Activated naive CD4-positive, alpha-beta T cell treated with anti-CD3 and anti-CD28 coated beads for 36 hours (primary cell): Measurements from ENCODE around the gene TGM6. TPM values are rescaled to one million over a fixed set of nuclear protein-coding genes. Genes with fewer than 3 reads are reported as not detected.
A peak's percentile ranks its signal among the peaks of the same experiment; 100 is the strongest.

ENCODE experiments used
- CTCF ChIA-PET: fragments of 350-600 bp; sonication (Branson Sonifier 250); formaldehyde crosslinking; loops from one replicate; lab custom pipeline; 2021; ENCODE audit warnings: antibody characterized with exemption; lab: Charles Lee
- DNase-seq: peaks from one replicate; pipeline ENCODE4 v3.0.0-alpha.2; 2020
- H3K27ac Mint-ChIP-seq: one replicate; pipeline ENCODE4 v1.8.0; 2021; ENCODE audit warnings: mild to moderate bottlenecking, mixed read lengths
- H3K27me3 Mint-ChIP-seq: one replicate; pipeline ENCODE4 v1.8.0; 2021; ENCODE audit warnings: low read depth, mixed read lengths
- H3K36me3 Mint-ChIP-seq: one replicate; pipeline ENCODE4 v1.8.0; 2021; ENCODE audit warnings: low read depth, mixed read lengths
- H3K4me1 Mint-ChIP-seq: one replicate; pipeline ENCODE4 v1.8.0; 2021; ENCODE audit warnings: low read depth, mixed read lengths
- H3K4me3 Mint-ChIP-seq: one replicate; pipeline ENCODE4 v1.8.0; 2021; ENCODE audit warnings: mild to moderate bottlenecking, moderate library complexity, mixed read lengths
- H3K9me3 Mint-ChIP-seq: one replicate; pipeline ENCODE4 v1.8.0; 2021; ENCODE audit warnings: mixed read lengths
- intact Hi-C: fragments of 100-400 bp; cut with micrococcal nuclease; formaldehyde crosslinking; loops from one replicate; pipeline ENCODE4 v1.15.1; 2023
- total RNA-seq, 2 experiments: library from RNA; stranded (reverse); gene quantifications; one replicate each; pipeline ENCODE4 v1.2.3, GENCODE V29; 2021

The TGM6 gene
- total RNA-seq, 2 experiments from 2014 or later: not detected

DNA sequence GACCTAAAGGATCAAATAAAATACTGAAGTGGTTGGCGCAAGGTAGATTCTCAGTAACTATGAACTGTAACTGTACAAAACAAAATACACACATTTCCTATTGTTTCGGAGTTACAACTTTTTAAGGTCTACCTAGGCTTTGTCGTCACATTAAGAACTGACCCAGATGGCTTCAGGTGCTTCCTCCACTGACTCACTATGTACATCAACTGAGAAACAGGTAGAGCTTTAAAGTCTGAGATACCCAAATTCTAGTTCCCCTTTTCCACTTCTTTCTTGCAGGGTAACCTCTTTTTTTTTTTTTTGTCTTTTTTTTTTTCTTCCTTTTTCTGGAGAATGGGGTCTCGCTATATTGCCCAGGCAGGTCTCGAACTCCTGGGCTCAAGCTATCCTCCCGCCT is 84.4 kb downstream of the TGM6 start:
- intact Hi-C loops: no loop called here
- CTCF ChIA-PET: no interaction called here
- Mint-ChIP-seq H3K36me3 (peaks cover 91% of the 10 kb centered on the region), H3K4me3 (no peak overlapping the region), H3K27me3 (no peaks in the 10 kb centered on the region), H3K9me3 (no peaks in the 10 kb centered on the region), H3K4me1 (peaks cover 50% of the 10 kb centered on the region), H3K27ac (no peak overlapping the region)
- DNase-seq: no peak

DNA sequence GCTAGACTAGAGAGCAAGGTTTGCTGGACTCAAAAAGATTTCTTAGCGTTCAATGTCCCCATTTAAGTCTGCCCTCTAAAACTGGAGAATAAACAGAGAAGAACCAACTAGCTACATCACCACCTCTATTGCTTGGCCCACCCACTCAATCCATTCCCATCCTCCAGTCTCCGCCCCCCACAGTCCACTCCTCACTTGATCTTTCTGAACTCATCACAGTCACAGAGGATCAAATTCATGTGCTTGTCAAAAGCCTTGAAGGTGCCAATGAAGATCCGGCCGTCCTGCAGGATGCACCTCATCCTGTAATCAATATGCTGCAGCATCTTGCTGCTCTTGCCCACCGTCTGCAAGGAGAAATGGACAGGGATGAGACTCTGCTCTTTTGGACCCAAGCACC is 86.7 kb downstream of the TGM6 start:
- Mint-ChIP-seq H3K4me3 (peak overlapping the region; percentile 10), H3K9me3 (no peaks in the 10 kb centered on the region), H3K36me3 (peaks cover 74% of the 10 kb centered on the region), H3K4me1 (peaks cover 65% of the 10 kb centered on the region), H3K27ac (peak overlapping the region; percentile 100), H3K27me3 (no peaks in the 10 kb centered on the region)
- CTCF ChIA-PET: interaction anchor here (1.1 to 3.0 kb wide), 5 partner anchors 11 to 117 kb away, joined by 4 to 16 read pairs (median 5); no protein-coding TSS in a partner anchor
- intact Hi-C loops: no loop called here
- DNase-seq: no peak

DNA sequence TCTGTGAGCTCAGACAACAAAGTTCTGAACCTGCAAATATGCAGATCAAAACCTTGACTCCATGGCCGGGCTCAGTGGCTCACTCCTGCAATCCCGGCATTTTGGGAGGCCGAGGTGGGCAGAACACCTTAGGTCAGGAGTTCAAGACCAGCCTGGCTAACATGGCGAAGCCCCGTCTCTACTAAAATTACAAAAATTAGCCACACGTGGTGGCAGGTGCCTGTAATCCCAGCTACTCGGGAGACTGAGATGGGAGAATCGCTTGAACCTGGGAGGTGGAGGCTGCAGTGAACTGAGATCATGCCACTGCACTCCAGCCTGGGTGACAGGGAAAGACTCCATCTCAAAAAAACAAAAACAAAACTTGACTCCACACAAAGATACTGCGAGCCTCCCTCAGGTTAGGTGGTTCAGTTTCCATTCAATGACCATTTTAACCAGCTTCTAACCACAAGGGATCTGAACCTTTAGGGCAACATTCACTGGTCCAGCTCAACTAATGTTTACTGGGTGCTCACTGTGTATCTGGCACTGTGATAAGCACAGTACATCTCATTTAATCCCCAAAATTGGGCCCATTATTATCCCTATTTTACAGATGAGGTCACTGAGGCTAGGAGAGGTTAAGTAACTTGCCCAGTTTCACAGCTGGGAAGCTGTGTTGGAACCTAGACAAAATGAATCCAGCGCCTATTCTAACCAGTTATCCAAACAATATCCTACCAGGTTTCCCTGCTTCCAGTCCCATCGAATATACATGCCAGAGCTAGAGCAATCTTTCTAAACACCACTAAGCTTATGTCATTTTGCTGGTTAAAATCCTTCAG is 88.1 kb downstream of the TGM6 start:
- Mint-ChIP-seq H3K27me3 (no peaks in the 10 kb centered on the region), H3K27ac (peak overlapping the region; percentile 100), H3K9me3 (no peaks in the 10 kb centered on the region), H3K36me3 (peaks cover 62% of the 10 kb centered on the region), H3K4me3 (peak overlapping the region; percentile 99), H3K4me1 (peaks cover 59% of the 10 kb centered on the region)
- intact Hi-C loops: no loop called here
- CTCF ChIA-PET: interaction anchor here (0.9 to 3.0 kb wide), 6 partner anchors 9 to 53 kb away, joined by 3 to 16 read pairs (median 6); no protein-coding TSS in a partner anchor
- DNase-seq: no peak

DNA sequence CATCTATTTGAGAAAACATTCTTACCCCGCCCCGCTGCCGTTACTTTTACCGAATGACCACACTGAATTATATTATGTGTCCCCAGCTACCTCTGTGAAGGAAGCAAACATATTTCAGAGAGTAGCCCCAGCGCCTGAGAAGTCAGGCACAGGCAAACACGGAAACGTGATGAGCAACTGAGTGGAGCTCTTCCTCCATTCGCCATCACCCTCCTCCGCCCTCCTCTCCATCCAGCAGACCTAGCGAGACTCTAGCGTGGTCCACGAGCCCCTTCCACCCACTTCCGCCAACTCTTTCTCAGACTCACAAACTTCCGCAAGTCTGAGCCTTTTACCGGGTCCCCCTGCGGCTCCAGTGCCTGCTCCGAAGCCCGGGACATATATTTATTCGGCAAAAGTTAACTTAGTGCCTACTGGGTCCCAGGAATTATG is 89.3 kb downstream of the TGM6 start:
- intact Hi-C loops: loop anchor here (1.0 to 5.0 kb wide), 8 partner anchors 15 to 368 kb away; partner anchors contain the start of genes IDH3B, NOP56 and ZNF343
- no peaks in the 10 kb centered on the region for H3K9me3 Mint-ChIP-seq
- DNase-seq: peak; percentile 70
- CTCF ChIA-PET: interaction anchor here (1.1 to 2.7 kb wide), 5 partner anchors 10 to 54 kb away, joined by 4 to 11 read pairs (median 5); no protein-coding TSS in a partner anchor
- H3K4me1 Mint-ChIP-seq: peaks cover 54% of the 10 kb centered on the region
- peaks cover 50% of the 10 kb centered on the region for H3K36me3 Mint-ChIP-seq
- H3K4me3 Mint-ChIP-seq: peak overlapping the region; percentile 99
- H3K27ac Mint-ChIP-seq: peak overlapping the region; percentile 100
- H3K27me3 Mint-ChIP-seq: no peaks in the 10 kb centered on the region

DNA sequence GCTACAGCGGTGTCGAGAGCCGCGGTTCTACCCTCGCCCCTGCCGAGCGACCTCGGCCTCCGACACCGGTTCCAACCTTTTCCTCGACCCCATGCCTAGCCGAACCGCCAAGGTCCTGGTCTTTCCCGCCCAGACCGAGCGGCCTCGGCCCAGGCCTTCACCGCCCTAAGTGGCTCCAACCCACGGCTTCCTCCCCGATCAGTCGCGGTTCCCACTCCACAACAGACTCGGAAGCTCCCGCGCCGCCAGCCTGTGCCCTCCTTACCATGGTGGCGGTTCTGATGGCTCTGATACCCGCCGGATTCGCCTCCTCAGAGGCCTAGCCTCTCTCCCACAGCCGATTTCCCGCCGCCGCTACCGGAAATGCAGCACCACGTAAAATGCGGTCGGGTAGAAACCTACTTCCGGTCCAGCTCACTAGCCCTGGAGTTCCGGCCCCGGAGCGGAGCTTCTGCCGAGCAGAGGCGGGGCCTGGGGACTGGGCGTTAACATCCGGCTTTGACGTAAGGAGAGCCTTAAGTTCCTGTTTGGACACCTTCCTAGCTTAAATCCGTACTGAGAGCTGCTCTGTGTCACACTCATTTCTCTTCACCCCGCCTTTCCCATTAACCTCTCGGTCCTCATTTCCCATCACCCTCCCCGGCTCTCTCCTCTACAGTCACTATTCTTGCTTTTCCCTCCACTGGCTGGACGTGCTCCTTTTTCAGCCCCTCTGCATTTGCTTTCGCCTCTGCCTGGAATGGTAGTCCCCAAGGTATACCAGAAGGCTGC is 89.9 kb downstream of the TGM6 start, which contains the start of gene SNRPB:
SNRPB (minus strand) TSS at position 367 of the 771 bp plus-strand sequence; CDS start at position 268, 99 bp downstream.
- H3K4me1 Mint-ChIP-seq: peaks cover 52% of the 10 kb centered on the region
- peak within 1 kb of the TSS; percentile 99 for H3K4me3 Mint-ChIP-seq
- intact Hi-C loops: loop anchor here (1.0 to 5.0 kb wide), 8 partner anchors 16 to 368 kb away; partner anchors contain the start of genes IDH3B, NOP56 and ZNF343
- peaks cover 45% of the 10 kb centered on the region for H3K36me3 Mint-ChIP-seq
- H3K27me3 Mint-ChIP-seq: no peaks in the 10 kb centered on the region
- H3K9me3 Mint-ChIP-seq: no peaks in the 10 kb centered on the region
- peak; percentile 98 for DNase-seq
- CTCF ChIA-PET: interaction anchor here (1.1 to 2.7 kb wide), 6 partner anchors 11 to 53 kb away, joined by 4 to 11 read pairs (median 6); no protein-coding TSS in a partner anchor
- H3K27ac Mint-ChIP-seq: peak within 1 kb of the TSS; percentile 100

- Mint-ChIP-seq H3K4me1 (peaks cover 26% of the 10 kb centered on the region), H3K27me3 (no peaks in the 10 kb centered on the region), H3K27ac (no peak overlapping the region), H3K4me3 (no peak overlapping the region), H3K36me3 (peaks cover 20% of the 10 kb centered on the region), H3K9me3 (no peaks in the 10 kb centered on the region)
- no peak for DNase-seq
- intact Hi-C loops: loop anchor here (5.0 kb wide), 1 partner anchor 256 kb away; no protein-coding TSS in a partner anchor
- CTCF ChIA-PET: no interaction called here
Measured at GRCh38 chr20:2473516-2473915, 92.8 kb downstream of the TGM6 start.

DNA sequence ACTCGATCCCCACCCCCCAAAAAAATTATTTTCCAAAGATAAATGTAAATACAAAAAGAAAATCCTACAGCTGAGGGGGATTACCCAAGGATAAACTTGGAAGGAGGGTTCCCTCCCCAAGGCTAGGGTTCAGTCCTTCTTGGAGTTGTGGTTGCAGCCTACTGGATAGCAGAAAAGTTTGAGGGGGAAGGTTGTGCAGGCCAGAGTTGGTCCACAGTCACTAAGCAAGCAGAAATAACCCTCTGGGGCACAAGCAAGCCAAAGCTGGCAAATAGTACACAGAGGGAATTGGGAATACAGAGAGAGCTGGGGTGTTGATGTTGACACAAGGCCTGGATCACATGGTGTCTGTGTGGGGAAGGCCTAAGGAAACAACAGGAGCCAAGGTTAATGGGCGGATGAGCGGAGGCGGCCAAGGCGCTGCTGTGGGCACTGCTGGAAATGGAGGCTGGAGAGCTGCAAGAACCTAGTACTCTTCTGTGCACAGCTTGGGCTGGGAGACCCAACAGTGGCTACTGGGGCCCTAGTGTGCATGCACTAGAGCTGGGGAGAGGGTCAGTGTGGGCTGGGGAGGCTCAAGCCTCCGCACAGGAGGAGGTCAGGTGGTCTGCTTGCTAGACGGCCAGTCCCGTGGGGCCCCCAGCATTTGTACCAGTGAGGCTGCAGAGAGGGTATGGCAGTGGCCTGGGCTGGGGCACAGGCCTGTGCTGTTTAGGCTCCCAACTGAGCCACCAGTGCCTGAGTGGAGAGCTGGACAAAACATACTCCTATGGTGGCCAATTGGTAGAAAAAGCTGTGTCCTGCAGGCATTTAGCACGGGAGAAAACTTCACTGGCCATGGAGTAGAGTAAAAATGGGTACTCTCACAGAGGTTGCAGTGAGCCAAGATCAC is 95.4 kb downstream of the TGM6 start:
- CTCF ChIA-PET: no interaction called here
- peaks cover 12% of the 10 kb centered on the region for H3K4me1 Mint-ChIP-seq
- H3K27me3 Mint-ChIP-seq: no peaks in the 10 kb centered on the region
- no peak for DNase-seq
- intact Hi-C loops: no loop called here
- H3K27ac Mint-ChIP-seq: no peak overlapping the region
- peaks cover 4% of the 10 kb centered on the region for H3K9me3 Mint-ChIP-seq
- H3K4me3 Mint-ChIP-seq: no peak overlapping the region
- H3K36me3 Mint-ChIP-seq: peaks cover 17% of the 10 kb centered on the region

- H3K27ac Mint-ChIP-seq: no peak overlapping the region
- H3K36me3 Mint-ChIP-seq: peaks cover 26% of the 10 kb centered on the region
- peaks cover 6% of the 10 kb centered on the region for H3K9me3 Mint-ChIP-seq
- DNase-seq: no peak
- peaks cover 5% of the 10 kb centered on the region for H3K4me1 Mint-ChIP-seq
- intact Hi-C loops: no loop called here
- no peaks in the 10 kb centered on the region for H3K27me3 Mint-ChIP-seq
- CTCF ChIA-PET: interaction anchor here (0.6 kb wide), 1 partner anchor 24 kb away, joined by 4 read pairs; no protein-coding TSS in a partner anchor
- H3K4me3 Mint-ChIP-seq: no peak overlapping the region
Measured at GRCh38 chr20:2476742-2477615, 96.3 kb downstream of the TGM6 start.

DNA sequence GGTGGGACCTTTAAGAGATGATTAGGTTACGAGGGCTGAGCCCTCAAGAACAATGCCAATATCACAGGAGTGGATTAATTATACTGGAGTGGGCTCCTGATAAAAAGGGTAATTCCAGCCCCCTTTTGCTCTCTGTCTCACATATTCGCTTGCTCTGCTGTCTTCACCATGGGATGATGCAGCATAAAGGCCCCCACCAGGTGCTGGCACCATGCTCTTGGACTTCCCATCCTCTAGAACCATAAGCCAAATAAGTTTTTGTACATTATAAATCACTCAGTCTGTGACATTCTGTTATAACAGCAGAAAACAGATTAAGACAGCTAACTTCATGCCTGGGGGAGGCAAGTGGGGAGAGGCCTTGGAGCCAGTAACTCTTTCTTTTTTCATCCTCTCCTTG is 99.7 kb downstream of the TGM6 start:
- H3K36me3 Mint-ChIP-seq: peaks cover 48% of the 10 kb centered on the region

More for the DNA sequence above, 99.7 kb downstream of the TGM6 start:
- CTCF ChIA-PET: interaction anchor here (0.6 to 1.0 kb wide), 2 partner anchors 14 to 42 kb away, joined by 3 read pairs; no protein-coding TSS in a partner anchor
- Mint-ChIP-seq H3K9me3 (peaks cover 6% of the 10 kb centered on the region), H3K4me1 (no peaks in the 10 kb centered on the region), H3K27ac (no peak overlapping the region), H3K27me3 (no peaks in the 10 kb centered on the region), H3K4me3 (no peak overlapping the region)
- DNase-seq: no peak
- intact Hi-C loops: no loop called here
